ENCODE data around the gene KCNK2.

The KCNK2 gene

DNA sequence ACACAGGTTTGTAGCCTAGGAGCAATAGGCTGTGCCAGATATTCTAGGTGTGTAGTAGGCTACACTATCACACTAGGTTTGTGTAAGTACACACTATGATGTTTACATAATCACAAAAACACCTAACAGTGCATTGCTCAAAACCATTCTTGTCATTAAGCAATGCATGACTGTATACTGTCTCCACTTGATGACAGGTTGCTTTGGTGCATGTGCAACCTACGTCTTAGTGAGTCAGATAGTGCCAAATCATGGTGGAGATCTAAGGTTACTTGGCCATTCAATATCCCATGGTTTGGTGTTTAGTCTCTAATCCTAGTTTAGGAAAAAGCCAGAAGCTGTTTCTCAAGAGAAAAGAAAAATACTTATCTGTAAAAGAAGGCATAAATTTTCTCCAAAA lies 181.1 kb downstream of the KCNK2 start:
- TF ChIP-seq, protein P1, sequence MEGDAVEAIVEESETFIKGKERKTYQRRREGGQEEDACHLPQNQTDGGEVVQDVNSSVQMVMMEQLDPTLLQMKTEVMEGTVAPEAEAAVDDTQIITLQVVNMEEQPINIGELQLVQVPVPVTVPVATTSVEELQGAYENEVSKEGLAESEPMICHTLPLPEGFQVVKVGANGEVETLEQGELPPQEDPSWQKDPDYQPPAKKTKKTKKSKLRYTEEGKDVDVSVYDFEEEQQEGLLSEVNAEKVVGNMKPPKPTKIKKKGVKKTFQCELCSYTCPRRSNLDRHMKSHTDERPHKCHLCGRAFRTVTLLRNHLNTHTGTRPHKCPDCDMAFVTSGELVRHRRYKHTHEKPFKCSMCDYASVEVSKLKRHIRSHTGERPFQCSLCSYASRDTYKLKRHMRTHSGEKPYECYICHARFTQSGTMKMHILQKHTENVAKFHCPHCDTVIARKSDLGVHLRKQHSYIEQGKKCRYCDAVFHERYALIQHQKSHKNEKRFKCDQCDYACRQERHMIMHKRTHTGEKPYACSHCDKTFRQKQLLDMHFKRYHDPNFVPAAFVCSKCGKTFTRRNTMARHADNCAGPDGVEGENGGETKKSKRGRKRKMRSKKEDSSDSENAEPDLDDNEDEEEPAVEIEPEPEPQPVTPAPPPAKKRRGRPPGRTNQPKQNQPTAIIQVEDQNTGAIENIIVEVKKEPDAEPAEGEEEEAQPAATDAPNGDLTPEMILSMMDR (IDR thresholded peaks at IDR 0.05; ENCODE audit: control extremely low read depth, extremely low read depth, low read depth, missing control alignments): no peak
- ChIA-PET CTCF (no interaction called here), POLR2A (no interaction called here)
- no peak for DNase-seq (ENCODE audit: extremely low spot score)

DNA sequence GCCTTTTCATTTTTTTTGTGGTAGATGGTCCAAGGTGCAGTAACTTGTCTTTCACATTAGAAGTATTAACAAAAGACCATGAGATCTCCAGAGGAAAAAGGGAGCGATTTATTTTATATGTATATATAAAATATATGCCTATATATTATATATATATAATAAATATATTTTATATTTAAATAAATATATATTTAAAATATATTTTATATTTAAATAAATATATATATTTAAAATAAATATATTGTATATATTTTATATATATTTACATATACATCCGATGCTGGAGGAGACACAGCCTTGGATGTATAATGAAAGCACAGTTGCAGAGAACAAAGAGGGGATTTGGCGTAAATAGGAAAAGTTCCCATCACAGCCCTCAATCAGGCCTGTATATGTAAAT lies 182.1 kb downstream of the KCNK2 start:
- ChIA-PET CTCF (no interaction called here), POLR2A (no interaction called here)
- DNase-seq (ENCODE audit: extremely low spot score): no peak
- TF ChIP-seq, protein P1 (IDR thresholded peaks at IDR 0.05; ENCODE audit: control extremely low read depth, extremely low read depth, low read depth, missing control alignments): no peak

DNA sequence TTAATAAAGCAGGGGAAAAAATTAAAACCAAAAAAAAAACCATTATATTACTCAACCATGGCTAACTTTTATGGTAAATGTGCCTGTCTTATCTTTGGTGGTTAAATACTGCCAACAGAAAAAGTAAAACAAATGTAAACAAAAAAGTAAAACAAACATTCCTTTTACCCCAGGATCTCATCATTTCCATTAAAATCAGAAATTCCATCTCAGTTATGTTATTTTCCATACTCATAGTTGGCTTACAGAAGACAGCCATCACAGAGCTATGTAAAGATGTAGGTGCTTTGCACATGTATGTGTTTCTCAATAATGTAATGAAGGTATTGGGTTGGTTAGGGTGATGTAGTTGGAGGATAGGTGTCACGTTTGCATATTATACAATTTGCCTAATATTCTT lies 185.0 kb downstream of the KCNK2 start:
- ChIA-PET CTCF (no interaction called here), POLR2A (no interaction called here)
- DNase-seq (ENCODE audit: extremely low spot score): no peak
- TF ChIP-seq, protein P1 (IDR thresholded peaks at IDR 0.05; ENCODE audit: control extremely low read depth, extremely low read depth, low read depth, missing control alignments): no peak

DNA sequence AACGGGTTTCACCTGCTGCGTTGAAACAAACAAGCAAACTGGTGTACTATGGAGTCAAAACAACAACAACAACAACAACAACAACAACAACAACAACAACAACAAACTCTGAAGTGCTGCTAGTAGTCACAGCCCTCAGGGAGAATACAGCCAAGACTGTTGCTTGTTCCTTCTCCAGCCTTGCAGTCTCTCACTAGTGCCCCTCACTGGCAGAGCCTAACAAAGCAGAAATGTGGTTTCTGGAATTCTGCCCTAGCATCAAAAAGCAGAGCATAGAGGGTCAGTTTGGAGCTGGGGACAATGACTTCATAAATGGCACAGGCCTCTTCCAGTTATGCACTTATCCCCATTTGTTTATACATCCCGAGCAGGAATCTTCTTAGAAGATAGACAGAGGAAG lies 187.4 kb downstream of the KCNK2 start:
- TF ChIP-seq, protein P1 (IDR thresholded peaks at IDR 0.05; ENCODE audit: control extremely low read depth, extremely low read depth, low read depth, missing control alignments): no peak
- POLR2A ChIA-PET: no interaction called here
- CTCF ChIA-PET: no interaction called here
- DNase-seq (ENCODE audit: extremely low spot score): no peak

DNA sequence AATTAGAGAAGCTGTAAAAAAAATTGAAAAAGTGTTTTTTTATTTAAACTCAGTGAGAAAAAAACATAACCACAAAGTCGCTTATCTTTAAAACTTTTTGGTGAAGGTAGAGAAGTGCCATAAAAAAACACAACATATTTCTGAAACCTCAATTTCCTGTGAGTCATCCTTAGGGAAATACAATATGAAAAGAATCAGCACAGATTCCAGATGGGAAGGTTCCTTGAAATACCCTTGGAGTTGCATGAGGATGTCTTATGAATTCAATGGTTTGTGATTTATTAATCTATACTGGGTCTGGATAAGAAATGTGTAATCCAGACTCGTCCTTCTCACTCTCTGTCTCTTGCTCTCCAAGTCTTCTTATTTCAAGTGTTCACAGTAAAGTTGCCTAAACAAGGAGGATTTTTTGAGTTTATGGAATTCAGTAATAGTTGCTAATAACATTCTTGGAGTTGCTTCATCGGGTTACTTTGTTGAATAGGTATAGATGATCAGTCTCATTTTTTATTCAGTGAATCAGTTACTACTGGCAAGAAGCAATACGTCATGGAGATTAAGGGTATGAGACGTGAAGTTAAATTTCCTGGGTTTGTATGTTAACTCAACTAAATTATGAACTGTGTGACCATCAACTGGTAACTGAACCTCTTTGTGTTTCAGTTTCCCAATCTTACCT lies 191.4 kb downstream of the KCNK2 start:
- DNase-seq (ENCODE audit: extremely low spot score): no peak
- TF ChIP-seq, protein P1 (IDR thresholded peaks at IDR 0.05; ENCODE audit: control extremely low read depth, extremely low read depth, low read depth, missing control alignments): no peak

DNA sequence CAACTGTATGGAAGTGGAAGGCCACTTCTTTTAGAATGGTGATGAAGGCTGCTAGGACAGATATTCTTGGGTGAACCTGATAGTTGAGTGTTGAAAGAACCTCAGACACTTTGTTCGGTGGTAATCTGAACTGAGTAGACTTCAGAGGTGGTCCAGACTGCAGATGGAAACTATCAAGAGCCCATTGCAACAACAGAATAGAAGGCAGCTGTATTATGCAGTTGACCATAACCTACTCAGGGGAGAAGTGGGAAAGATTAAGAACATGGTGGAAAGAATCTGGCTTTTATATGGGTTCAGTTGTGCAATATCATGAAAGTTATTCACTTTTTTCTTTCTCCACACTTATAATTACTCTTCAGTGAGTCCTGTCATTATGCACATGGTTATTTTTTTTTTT lies 194.0 kb downstream of the KCNK2 start:
- ChIA-PET CTCF (no interaction called here), POLR2A (no interaction called here)
- TF ChIP-seq, protein P1 (IDR thresholded peaks at IDR 0.05; ENCODE audit: control extremely low read depth, extremely low read depth, low read depth, missing control alignments): no peak

More for the DNA sequence above, 191.4 kb downstream of the KCNK2 start:
- CTCF ChIA-PET: no interaction called here
- POLR2A ChIA-PET: no interaction called here

More for the DNA sequence above, 194.0 kb downstream of the KCNK2 start:
- no peak for DNase-seq (ENCODE audit: extremely low spot score)
